Endothelial cell of umbilical vein (primary cell): ENCODE measurements around the gene SMAD3. TPM values are rescaled to one million over a fixed set of nuclear protein-coding genes. Genes with fewer than 3 reads are reported as not detected.

Experiments
- BruUV-seq: library from RNA; stranded (reverse); fragments of 400-500 nt; replicated peaks from 2 replicates; lab custom pipeline; 2021; lab: Mats Ljungman, UMichigan
- CTCF ChIA-PET: fragments of 300-600, 350-600 bp; sonication (Branson Sonifier 250); formaldehyde crosslinking; loops from one replicate; lab custom pipeline; 2021; ENCODE audit warnings: antibody characterized with exemption, inconsistent platforms; lab: Charles Lee
- POLR2A ChIA-PET: fragments of 300-600, 350-600 bp; sonication (Branson Sonifier 250); formaldehyde crosslinking; loops from one replicate; lab custom pipeline; 2021; ENCODE audit warnings: antibody characterized with exemption, inconsistent platforms; lab: Charles Lee
- DNase-seq: peaks from one replicate; pipeline ENCODE4 v3.0.0-alpha.2; 2011; ENCODE audit warnings: low read depth, low spot score
- FAIRE-seq: peaks from 2 replicates; lab custom pipeline; 2011; peaks lifted over from hg19 to GRCh38; lab: Jason Lieb, UNC
- H2AFZ ChIP-seq: 2 replicates; pipeline ENCODE4 v1.6.0; 2012; ENCODE audit warnings: low read depth, low read length, control low read depth, inconsistent platforms
- H3K27ac ChIP-seq: 2 replicates; pipeline ENCODE4 v1.5.1; 2011; ENCODE audit warnings: low read depth, mild to moderate bottlenecking, control low read depth, low read length, moderate library complexity; ENCODE audit not compliant: insufficient read depth
- H3K27me3 ChIP-seq, 2 experiments: 2 replicates each; pipeline versions ENCODE4 v1.6.0 to v1.6.1; 2011; ENCODE audit warnings: low read length in 2 of 2, mixed read lengths in 1 of 2; ENCODE audit not compliant: control insufficient read depth in 2 of 2, insufficient read depth in 2 of 2
- H3K36me3 ChIP-seq, 2 experiments: 2 replicates in 1 of 2; 3 replicates in 1 of 2; pipeline ENCODE4 v1.5.1; 2011; ENCODE audit warnings: low read length in 2 of 2, mild to moderate bottlenecking in 1 of 2, moderate library complexity in 1 of 2; ENCODE audit not compliant: control insufficient read depth in 2 of 2, insufficient read depth in 2 of 2; ENCODE audit errors: extremely low read depth in 1 of 2
- H3K4me1 ChIP-seq: 3 replicates; pipeline ENCODE4 v1.5.1; 2011; ENCODE audit warnings: mild to moderate bottlenecking, low read length; ENCODE audit not compliant: control insufficient read depth, insufficient read depth; ENCODE audit errors: extremely low read depth
- H3K4me2 ChIP-seq: 2 replicates; pipeline ENCODE4 v1.6.1; 2011; ENCODE audit warnings: low read length, control low read depth, mixed read lengths; ENCODE audit not compliant: insufficient read depth
- H3K4me3 ChIP-seq, 3 experiments: fragments of 200-600 bp in 1 of 3; sonication (generic), shearing (Covaris generic) in 1 of 3; replicated peaks in 1 of 3; 2 replicates each; pipeline ENCODE4 v1.5.1; 2011 to 2016; ENCODE audit warnings: control low read depth in 3 of 3, low read length in 3 of 3, mild to moderate bottlenecking in 2 of 3, inconsistent platforms in 1 of 3, low read depth in 1 of 3, moderate library complexity in 1 of 3; ENCODE audit not compliant: insufficient read depth in 1 of 3
- H3K79me2 ChIP-seq: 2 replicates; pipeline ENCODE4 v1.6.0; 2012; ENCODE audit warnings: low read length, inconsistent platforms; ENCODE audit not compliant: control insufficient read depth, insufficient read depth
- H3K9ac ChIP-seq: replicated peaks from 2 replicates; pipeline ENCODE3; 2011; ENCODE audit warnings: low read length, control low read depth; ENCODE audit not compliant: insufficient read depth; ENCODE audit errors: extremely low read depth
- H3K9me1 ChIP-seq: replicated peaks from 3 replicates; pipeline ENCODE4 v1.6.0; 2011; ENCODE audit warnings: mild to moderate bottlenecking, low read length; ENCODE audit not compliant: control insufficient read depth, insufficient read depth; ENCODE audit errors: extremely low read depth
- H3K9me3 ChIP-seq: replicated peaks from 2 replicates; pipeline ENCODE4 v1.5.1; 2012; ENCODE audit warnings: low read length, inconsistent platforms; ENCODE audit not compliant: control insufficient read depth, insufficient read depth
- H4K20me1 ChIP-seq: replicated peaks from 2 replicates; pipeline ENCODE3; 2011; ENCODE audit warnings: mild to moderate bottlenecking, low read length; ENCODE audit not compliant: control insufficient read depth, insufficient read depth; ENCODE audit errors: extremely low read depth
- CTCF ChIP-seq, 2 donors: IDR thresholded peaks; 1 replicate in 1 of 2; 2 replicates in 1 of 2; pipeline ENCODE4 v1.5.1; 2011; ENCODE audit warnings: low read length in 2 of 2, mild to moderate bottlenecking in 2 of 2, moderate library complexity in 2 of 2, control low read depth in 1 of 2, inconsistent platforms in 1 of 2, low read depth in 1 of 2; ENCODE audit not compliant: insufficient read depth in 1 of 2; ENCODE audit errors: extremely low read depth in 1 of 2
- EZH2 ChIP-seq: IDR thresholded peaks from 2 replicates; pipeline ENCODE4 v1.6.1; 2012; ENCODE audit warnings: borderline replicate concordance, low read depth, mild to moderate bottlenecking, moderate library complexity, low read length, inconsistent platforms; ENCODE audit not compliant: severe bottlenecking
- FOS ChIP-seq: IDR thresholded peaks from 2 replicates; pipeline ENCODE4 v1.6.1; 2011; ENCODE audit warnings: mild to moderate bottlenecking, low read length, moderate library complexity, borderline replicate concordance; ENCODE audit not compliant: insufficient read depth
- GATA2 ChIP-seq: IDR thresholded peaks from 2 replicates; pipeline ENCODE4 v1.7.0; 2011; ENCODE audit warnings: low read depth, mild to moderate bottlenecking, moderate library complexity, mixed read lengths, low read length; ENCODE audit not compliant: insufficient read length, insufficient read depth
- JUN ChIP-seq: IDR thresholded peaks from 2 replicates; pipeline ENCODE4 v1.6.1; 2011; ENCODE audit warnings: borderline replicate concordance, low read depth; ENCODE audit not compliant: insufficient read length, insufficient read depth
- MAX ChIP-seq: IDR thresholded peaks from 2 replicates; pipeline ENCODE4 v1.6.1; 2011; ENCODE audit not compliant: insufficient read depth, insufficient read length
- MYC ChIP-seq: IDR thresholded peaks from one replicate; pipeline ENCODE4 v1.6.1; 2011; ENCODE audit warnings: mild to moderate bottlenecking, low read depth, low read length
- POLR2A ChIP-seq: IDR thresholded peaks from 2 replicates; pipeline ENCODE4 v1.6.1; 2012; ENCODE audit warnings: low read depth, mild to moderate bottlenecking, control low read depth, low read length
- POLR2AphosphoS5 ChIP-seq: IDR thresholded peaks from 2 replicates; pipeline ENCODE4 v1.6.1; 2012; ENCODE audit warnings: low read depth, mild to moderate bottlenecking, control low read depth, low read length, moderate library complexity; ENCODE audit not compliant: insufficient read depth
- dilution Hi-C: fragments of 300-500 bp; cut with MboI; formaldehyde crosslinking; loops from one replicate; pipeline ENCODE4 v1.15.0; 2019; ENCODE audit warnings: low sequenced_read_pairs; ENCODE audit not compliant: extremely low pct_ligation_motif_present
- intact Hi-C: fragments of 100-400 bp; cut with micrococcal nuclease; formaldehyde crosslinking; loops from one replicate; pipeline ENCODE4 v1.10.0; 2022
- polyA plus RNA-seq, 4 experiments: library from polyadenylated mRNA; depleted of rRNA in 3 of 4; stranded (reverse) in 3 of 4; unstranded in 1 of 4; fragments of >200 nt; gene quantifications; 2 replicates each; pipeline versions ENCODE4 v1.2.1 to v1.2.3, GENCODE V29; 2011 to 2012; ENCODE audit warnings: missing spikeins in 1 of 4
- total RNA-seq: library from RNA; stranded (reverse); gene quantifications from 2 replicates; pipeline ENCODE4 v1.2.3, GENCODE V29; 2021

SMAD3 gene
- total and polyA plus RNA-seq, 2 donors (not counting 3 experiments of a cell fraction or from before 2014, with no cell fraction given), result 56.4 to 88.2 TPM

GRCh38 chr15:67110361-67110781 lies 45.0 kb downstream of the SMAD3 start:
- intact Hi-C loops (no loop called here), dilution Hi-C loops (no loop called here)
- Histone ChIP-seq H3K27ac (peak overlapping the region; percentile 95), H3K9ac (peak overlapping the region; percentile 56), H3K9me1 (no peaks in the 10 kb centered on the region), H4K20me1 (no peaks in the 10 kb centered on the region), H3K9me3 (no peaks in the 10 kb centered on the region), H3K36me3 (no peaks in the 10 kb centered on the region), H3K4me3 (no peak overlapping the region), H3K4me2 (no peak overlapping the region), H2AFZ (no peak overlapping the region), H3K79me2 (peaks cover 86% of the 10 kb centered on the region), H3K4me1 (peaks cover 53% of the 10 kb centered on the region), H3K27me3 (no peaks in the 10 kb centered on the region)
- POLR2A ChIA-PET, result no interaction called here
- FAIRE-seq (no peak), DNase-seq (no peak)
- TF ChIP-seq POLR2AphosphoS5, result no peak
- CTCF ChIA-PET, result interaction anchor here (2.1 to 2.2 kb wide), 2 partner anchors 15 to 30 kb away, joined by 4 to 6 read pairs; no protein-coding TSS in a partner anchor
- no TSS peak for BruUV-seq

DNA sequence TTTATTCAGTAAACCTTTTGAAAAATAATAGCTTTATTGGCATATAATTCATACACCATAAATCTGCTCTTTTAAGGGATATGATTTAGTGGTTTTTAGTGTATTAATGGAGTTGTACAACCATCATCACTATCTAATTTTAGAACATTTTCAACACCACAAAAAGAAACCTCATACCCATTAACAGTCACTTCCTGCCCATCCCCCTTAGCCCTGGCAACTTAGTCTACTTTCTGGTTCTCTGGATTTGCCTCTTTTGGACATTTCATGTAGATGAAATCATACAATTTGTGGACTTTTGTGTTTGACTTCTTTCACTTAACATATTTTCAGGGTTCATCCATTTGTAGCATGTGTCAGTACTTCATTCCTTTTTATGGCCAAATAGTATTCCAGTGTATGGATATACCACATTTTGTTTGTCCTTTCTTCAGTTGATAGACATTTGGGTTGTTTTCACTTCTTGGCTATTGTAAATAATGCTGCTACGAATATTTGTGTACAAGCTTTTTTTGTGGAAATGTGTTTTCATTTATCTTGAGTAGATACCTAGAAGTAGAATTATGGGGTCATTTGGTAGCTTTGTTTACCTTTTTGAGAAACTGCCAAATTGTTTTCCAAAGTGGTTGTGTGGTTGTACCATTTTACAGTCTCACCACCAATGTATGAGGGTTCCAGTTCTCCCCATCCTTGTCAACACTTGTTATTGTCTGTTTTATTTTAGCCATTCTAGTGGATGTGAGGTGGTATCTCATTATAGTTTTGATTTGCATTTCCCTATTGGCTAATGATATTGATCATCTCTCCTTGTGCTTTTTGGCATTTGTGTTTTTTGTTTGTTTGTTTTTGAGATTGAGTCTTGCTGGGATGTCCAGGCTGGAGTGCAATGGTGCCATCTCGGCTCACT lies 45.8 kb downstream of the SMAD3 start:
- Histone ChIP-seq H3K27ac (peak overlapping the region; percentile 95), H3K9me1 (no peaks in the 10 kb centered on the region), H3K4me1 (peaks cover 51% of the 10 kb centered on the region), H3K4me3 (no peak overlapping the region), H3K9me3 (no peaks in the 10 kb centered on the region), H3K79me2 (peaks cover 89% of the 10 kb centered on the region), H3K4me2 (no peak overlapping the region), H2AFZ (no peak overlapping the region), H3K9ac (no peak overlapping the region), H3K36me3 (no peaks in the 10 kb centered on the region), H3K27me3 (no peaks in the 10 kb centered on the region), H4K20me1 (no peaks in the 10 kb centered on the region)
- dilution Hi-C loops (no loop called here), intact Hi-C loops (no loop called here)
- BruUV-seq, result no TSS peak
- ChIA-PET CTCF (interaction anchor here (2.1 kb wide), 1 partner anchor 30 kb away, joined by 4 read pairs; no protein-coding TSS in a partner anchor), POLR2A (no interaction called here)
- no peak for DNase-seq
- TF ChIP-seq FOS (no peak), MAX (no peak), JUN (no peak), MYC (no peak), EZH2 (no peak), POLR2AphosphoS5 (no peak), POLR2A (no peak), GATA2 (no peak), CTCF (IDR thresholded peaks at IDR 0.05; ENCODE audit: extremely low read depth in 1 of 2, insufficient read depth in 1 of 2, low read depth in 1 of 2, low read length in 2 of 2) (no peak)
- no peak for FAIRE-seq
